NCI-H526 (cell line): ENCODE results near the gene PCDH10.

ENCODE experiments used
- DNase-seq, 2 experiments: peaks; one replicate each; lab custom pipeline; 2025; lab: John Stamatoyannopoulos, UW

The PCDH10 gene

GRCh38 chr4:133148690-133149363, at the start of gene PCDH10:
PCDH10 (plus strand) TSS chr4:133149294; CDS start chr4:133150141, 847 bp downstream.
- DNase-seq: no peak

- DNase-seq: no peak
These were observed 47.1 kb upstream of the PCDH10 start for GRCh38 chr4:133102043-133102442.

- DNase-seq: no peak
These were observed 46.3 kb upstream of the PCDH10 start for GRCh38 chr4:133102612-133103409.

- no peak for DNase-seq
These were observed 36.5 kb upstream of the PCDH10 start for GRCh38 chr4:133112641-133113040.

- no peak for DNase-seq
These were observed 24.3 kb upstream of the PCDH10 start for GRCh38 chr4:133124746-133125145.

- no peak for DNase-seq
These were observed 21.6 kb upstream of the PCDH10 start for GRCh38 chr4:133127500-133127899.

GRCh38 chr4:133129237-133129636, 19.9 kb upstream of the PCDH10 start:
- DNase-seq: no peak

GRCh38 chr4:133130171-133130570, 18.9 kb upstream of the PCDH10 start:
- peak; percentile 25 to 45 for DNase-seq

- no peak for DNase-seq
These were observed 17.1 kb upstream of the PCDH10 start for GRCh38 chr4:133131829-133132460.

GRCh38 chr4:133136833-133137232, 12.3 kb upstream of the PCDH10 start:
- DNase-seq: no peak

- DNase-seq: peak in 1 of 2 experiments; percentile 1
These were observed 11.5 kb upstream of the PCDH10 start for GRCh38 chr4:133137571-133137970.

GRCh38 chr4:133143775-133144430, 5.2 kb upstream of the PCDH10 start:
- no peak for DNase-seq

GRCh38 chr4:133145241-133145640, 3.9 kb upstream of the PCDH10 start:
- no peak for DNase-seq

GRCh38 chr4:133145758-133146573, 3.1 kb upstream of the PCDH10 start:
- no peak for DNase-seq

- DNase-seq: peak; percentile 42 to 71
These were observed 2.4 kb upstream of the PCDH10 start for GRCh38 chr4:133146574-133147241.

- DNase-seq: no peak
These were observed 1.7 kb upstream of the PCDH10 start for GRCh38 chr4:133147286-133147821.

- no peak for DNase-seq
These were observed 989 bp upstream of the PCDH10 start for GRCh38 chr4:133147921-133148689.

GRCh38 chr4:133149364-133149695, 236 bp downstream of the PCDH10 start:
- no peak for DNase-seq

- DNase-seq: no peak
These were observed 908 bp downstream of the PCDH10 start for GRCh38 chr4:133149932-133150471.
